WERI-Rb-1 (cell line): ENCODE results near the gene SERPINB5.
"Not testable (repeated sequence)": the region's sequence is repeated elsewhere in the genome, so short reads cannot be mapped to it uniquely, and the experiment has no call there.

Experiments used
- DNase-seq: peaks from one replicate; pipeline ENCODE4 v3.0.0-alpha.2; 2020
- H3K27ac ChIP-seq: fragments of 250-450 bp; sonication (Bioruptor Pico); 2 replicates; pipeline ENCODE4 v1.5.1; 2020; ENCODE audit warnings: mild to moderate bottlenecking, moderate library complexity
- H3K27me3 ChIP-seq: fragments of 250-450 bp; sonication (Bioruptor Pico); 2 replicates; pipeline ENCODE4 v1.5.1; 2021; ENCODE audit warnings: mild to moderate bottlenecking, low read depth, moderate library complexity; ENCODE audit not compliant: insufficient read depth, severe bottlenecking
- H3K36me3 ChIP-seq: fragments of 250-450 bp; sonication (Bioruptor Pico); 2 replicates; pipeline ENCODE4 v1.5.1; 2020; ENCODE audit warnings: mild to moderate bottlenecking, moderate library complexity
- H3K4me3 ChIP-seq: 2 replicates; pipeline ENCODE4 v1.5.1; 2011; ENCODE audit warnings: low read depth, mild to moderate bottlenecking, control low read depth, low read length
- H3K9me3 ChIP-seq: fragments of 250-450 bp; sonication (Bioruptor Pico); 2 replicates; pipeline ENCODE4 v1.5.1; 2021; ENCODE audit warnings: mild to moderate bottlenecking, moderate library complexity; ENCODE audit not compliant: severe bottlenecking
- TF ChIP-seq, protein P1 (sequence below): IDR thresholded peaks from 2 replicates; pipeline ENCODE4 v1.5.1; 2011; ENCODE audit warnings: low read depth, mild to moderate bottlenecking, control low read depth, inconsistent platforms, low read length

The SERPINB5 gene

DNA sequence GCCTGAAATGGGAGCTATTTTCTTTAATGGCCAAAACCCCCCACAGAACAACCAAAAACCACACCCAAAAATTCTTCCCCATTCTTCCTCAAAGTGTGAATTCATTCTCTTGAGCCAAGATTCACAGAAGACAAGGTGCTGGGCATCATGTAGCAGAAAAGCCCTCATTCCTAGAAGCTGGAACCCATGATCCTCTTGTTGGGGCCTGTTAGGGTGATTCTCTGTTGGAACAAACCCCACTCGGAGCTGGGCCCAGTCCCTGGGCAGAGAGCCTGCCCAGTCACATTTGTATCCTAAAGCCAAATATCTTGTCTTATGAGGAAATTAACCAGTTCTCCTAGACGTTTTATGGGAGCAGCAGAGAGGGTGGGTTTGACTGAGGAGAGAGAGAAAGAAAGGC is 31.7 kb upstream of the SERPINB5 start:
- H3K9me3 ChIP-seq: no peaks in the 10 kb centered on the region
- no peak overlapping the region for H3K27ac ChIP-seq
- TF ChIP-seq, protein P1, sequence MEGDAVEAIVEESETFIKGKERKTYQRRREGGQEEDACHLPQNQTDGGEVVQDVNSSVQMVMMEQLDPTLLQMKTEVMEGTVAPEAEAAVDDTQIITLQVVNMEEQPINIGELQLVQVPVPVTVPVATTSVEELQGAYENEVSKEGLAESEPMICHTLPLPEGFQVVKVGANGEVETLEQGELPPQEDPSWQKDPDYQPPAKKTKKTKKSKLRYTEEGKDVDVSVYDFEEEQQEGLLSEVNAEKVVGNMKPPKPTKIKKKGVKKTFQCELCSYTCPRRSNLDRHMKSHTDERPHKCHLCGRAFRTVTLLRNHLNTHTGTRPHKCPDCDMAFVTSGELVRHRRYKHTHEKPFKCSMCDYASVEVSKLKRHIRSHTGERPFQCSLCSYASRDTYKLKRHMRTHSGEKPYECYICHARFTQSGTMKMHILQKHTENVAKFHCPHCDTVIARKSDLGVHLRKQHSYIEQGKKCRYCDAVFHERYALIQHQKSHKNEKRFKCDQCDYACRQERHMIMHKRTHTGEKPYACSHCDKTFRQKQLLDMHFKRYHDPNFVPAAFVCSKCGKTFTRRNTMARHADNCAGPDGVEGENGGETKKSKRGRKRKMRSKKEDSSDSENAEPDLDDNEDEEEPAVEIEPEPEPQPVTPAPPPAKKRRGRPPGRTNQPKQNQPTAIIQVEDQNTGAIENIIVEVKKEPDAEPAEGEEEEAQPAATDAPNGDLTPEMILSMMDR: no peak

DNA sequence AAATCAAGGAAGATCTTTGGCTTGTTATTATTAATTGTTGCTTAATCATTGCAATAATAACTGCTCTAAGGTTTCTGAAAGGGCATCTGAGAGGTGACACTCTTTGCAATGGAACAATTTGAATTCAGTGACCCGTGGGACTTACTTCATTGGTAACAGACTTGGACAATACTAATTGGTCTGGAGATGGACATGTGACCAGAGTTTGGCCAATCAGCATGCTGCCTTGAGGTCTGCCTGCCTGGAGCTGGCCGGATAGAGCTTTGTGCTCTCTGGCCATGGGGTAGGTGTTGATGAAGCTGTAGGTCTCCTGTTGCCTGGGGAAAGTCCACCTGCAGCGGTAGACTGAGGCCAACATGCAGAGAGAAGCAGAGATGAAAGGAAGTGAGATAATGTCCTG is 30.5 kb upstream of the SERPINB5 start:
- DNase-seq: no peak
- Histone ChIP-seq H3K36me3 (no peaks in the 10 kb centered on the region), H3K27me3 (no peaks in the 10 kb centered on the region), H3K4me3 (no peak overlapping the region), H3K9me3 (no peaks in the 10 kb centered on the region), H3K27ac (no peak overlapping the region)
- TF ChIP-seq, protein P1: no peak

More for the DNA sequence above, 31.7 kb upstream of the SERPINB5 start:
- no peak overlapping the region for H3K4me3 ChIP-seq
- H3K36me3 ChIP-seq: no peaks in the 10 kb centered on the region
- no peak for DNase-seq
- H3K27me3 ChIP-seq: no peaks in the 10 kb centered on the region

- H3K27me3 ChIP-seq: no peaks in the 10 kb centered on the region
These were observed 29.7 kb upstream of the SERPINB5 start for GRCh38 chr18:63447066-63447465.

GRCh38 chr18:63449426-63449825 is 27.3 kb upstream of the SERPINB5 start:
- TF ChIP-seq, protein P1: no peak
- no peak for DNase-seq
- H3K36me3 ChIP-seq: no peaks in the 10 kb centered on the region
- H3K4me3 ChIP-seq: no peak overlapping the region
- no peaks in the 10 kb centered on the region for H3K27me3 ChIP-seq
- H3K27ac ChIP-seq: no peak overlapping the region
- H3K9me3 ChIP-seq: no peaks in the 10 kb centered on the region

More at GRCh38 chr18:63447066-63447465, 29.7 kb upstream of the SERPINB5 start:
- no peak for DNase-seq
- TF ChIP-seq, protein P1: no peak
- H3K4me3 ChIP-seq: no peak overlapping the region
- H3K27ac ChIP-seq: no peak overlapping the region
- H3K9me3 ChIP-seq: no peaks in the 10 kb centered on the region
- no peaks in the 10 kb centered on the region for H3K36me3 ChIP-seq

DNA sequence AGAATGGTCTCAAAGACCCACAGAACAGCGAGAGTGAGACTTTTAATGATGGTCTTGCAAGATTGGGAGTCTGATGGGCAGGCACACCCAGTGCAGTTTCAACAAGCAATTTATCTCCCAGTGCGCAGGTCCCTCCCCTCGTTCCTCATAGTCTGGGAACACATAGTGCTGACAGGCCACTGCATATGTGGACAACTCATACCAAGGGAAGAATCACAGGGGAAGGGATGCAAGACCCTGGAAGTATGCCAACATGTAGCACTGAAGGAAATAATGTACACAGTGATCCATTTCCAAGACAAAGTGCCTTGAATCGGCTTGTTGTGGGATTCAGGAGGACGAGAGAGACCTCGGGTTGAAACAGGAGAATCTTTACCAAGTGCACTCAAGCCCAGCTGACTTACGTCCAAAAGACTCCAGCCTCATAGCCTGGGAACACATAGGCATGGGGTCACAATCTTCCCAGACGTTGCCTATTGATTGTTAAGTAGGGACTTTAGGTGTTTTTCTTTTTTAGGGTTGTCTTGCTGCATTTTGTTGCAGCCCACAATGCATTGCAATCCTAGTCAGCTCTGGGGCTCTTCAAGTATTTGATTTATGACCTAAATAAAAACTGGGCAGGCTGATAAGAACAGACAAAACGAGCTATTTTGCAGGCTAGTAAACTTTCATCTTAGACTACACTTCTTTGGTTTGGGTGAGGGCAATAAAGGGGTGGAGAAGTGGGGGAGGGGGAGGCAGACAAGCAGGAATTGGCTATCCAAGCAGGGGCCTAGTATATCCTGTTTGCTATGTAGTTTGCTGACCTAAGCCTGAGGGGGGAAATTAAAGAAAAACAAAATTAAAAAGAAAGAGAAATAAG is 24.7 kb upstream of the SERPINB5 start:
- H3K4me3 ChIP-seq: no peak overlapping the region
- DNase-seq: no peak
- no peaks in the 10 kb centered on the region for H3K27me3 ChIP-seq
- no peak overlapping the region for H3K27ac ChIP-seq
- H3K9me3 ChIP-seq: no peaks in the 10 kb centered on the region
- TF ChIP-seq, protein P1: no peak
- H3K36me3 ChIP-seq: no peaks in the 10 kb centered on the region

DNA sequence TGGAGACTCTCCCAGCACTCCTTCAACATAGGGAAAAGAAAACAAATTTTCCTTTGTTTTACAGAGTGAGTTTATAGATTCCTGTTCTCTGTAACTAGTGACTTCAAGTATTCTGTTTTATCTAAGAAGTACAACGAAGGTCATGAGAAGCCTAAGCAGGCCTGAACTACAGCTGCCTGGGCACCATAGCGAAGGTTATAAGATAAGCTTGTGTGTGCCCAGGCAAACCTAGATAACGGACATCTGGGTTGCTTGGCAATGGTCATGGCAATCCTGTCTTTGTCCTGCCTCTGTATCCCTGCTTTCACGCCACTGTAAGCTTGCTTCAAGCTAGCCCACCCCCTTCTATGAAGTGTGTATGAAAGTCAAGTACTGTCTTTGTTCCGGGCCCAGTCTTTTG is 24.0 kb upstream of the SERPINB5 start:
- not testable (repeated sequence) for H3K9me3 ChIP-seq, H3K4me3 ChIP-seq, H3K36me3 ChIP-seq, H3K27me3 ChIP-seq, H3K27ac ChIP-seq, DNase-seq
